DMS114 treated with DMSO at 0.1 percent for 48 hours (cell line): ENCODE results near the gene PACRG.
"Not testable (repeated sequence)": the region's sequence is repeated elsewhere in the genome, so short reads cannot be mapped to it uniquely, and the experiment has no call there.

Source experiments
- DNase-seq: peaks from one replicate; lab custom pipeline; 2025; ENCODE audit not compliant: unreplicated experiment; lab: John Stamatoyannopoulos, UW

PACRG gene

GRCh38 chr6:163302747-163303146 lies 575.0 kb downstream of the PACRG start:
- no peak for DNase-seq

- no peak for DNase-seq
These were observed 578.2 kb downstream of the PACRG start for GRCh38 chr6:163306000-163306399.

GRCh38 chr6:163308629-163309440 lies 581.1 kb downstream of the PACRG start:
- DNase-seq = no peak

GRCh38 chr6:163309491-163310026 lies 581.8 kb downstream of the PACRG start:
- DNase-seq = no peak

GRCh38 chr6:163310096-163310972 lies 582.6 kb downstream of the PACRG start:
- no peak for DNase-seq

- no peak for DNase-seq
These were observed 583.2 kb downstream of the PACRG start for GRCh38 chr6:163310973-163311383.

GRCh38 chr6:163311830-163312229 lies 584.1 kb downstream of the PACRG start:
- DNase-seq = no peak

GRCh38 chr6:163313566-163313965 lies 585.8 kb downstream of the PACRG start:
- no peak for DNase-seq

- DNase-seq = no peak
These were observed 586.2 kb downstream of the PACRG start for GRCh38 chr6:163313981-163314380.

GRCh38 chr6:163314791-163315470 lies 587.2 kb downstream of the PACRG start:
- DNase-seq = no peak

GRCh38 chr6:163316866-163317495 lies 589.2 kb downstream of the PACRG start:
- not testable (repeated sequence) for DNase-seq

- DNase-seq = no peak
These were observed 590.5 kb downstream of the PACRG start for GRCh38 chr6:163318071-163318786.

GRCh38 chr6:163319609-163320366 lies 592.0 kb downstream of the PACRG start:
- no peak for DNase-seq

GRCh38 chr6:163320402-163320801 lies 592.6 kb downstream of the PACRG start:
- DNase-seq = no peak

- no peak for DNase-seq
These were observed 593.0 kb downstream of the PACRG start for GRCh38 chr6:163320804-163321203.

GRCh38 chr6:163321717-163322116 lies 593.9 kb downstream of the PACRG start:
- DNase-seq = no peak

- DNase-seq = no peak
These were observed 595.5 kb downstream of the PACRG start for GRCh38 chr6:163323274-163323673.

- DNase-seq = no peak
These were observed 595.9 kb downstream of the PACRG start for GRCh38 chr6:163323705-163324104.

- DNase-seq = no peak
These were observed 596.5 kb downstream of the PACRG start for GRCh38 chr6:163324326-163324687.
